GM23248 (cell line): ENCODE data around the gene MYO1E.

Source experiments
- EZH2 ChIP-seq: fragments of 200-600 bp; sonication (generic); IDR thresholded peaks from 2 replicates; pipeline ENCODE4 v1.6.1; 2018; ENCODE audit warnings: antibody characterized with exemption, mild to moderate bottlenecking; ENCODE audit not compliant: insufficient read depth, poor library complexity, severe bottlenecking
- EZH2phosphoT487 ChIP-seq: fragments of 200-600 bp; sonication (generic); IDR thresholded peaks from 2 replicates; pipeline ENCODE4 v1.6.1; 2018; ENCODE audit warnings: antibody characterized with exemption, moderate library complexity, mild to moderate bottlenecking, low read depth; ENCODE audit not compliant: insufficient read depth

DNA sequence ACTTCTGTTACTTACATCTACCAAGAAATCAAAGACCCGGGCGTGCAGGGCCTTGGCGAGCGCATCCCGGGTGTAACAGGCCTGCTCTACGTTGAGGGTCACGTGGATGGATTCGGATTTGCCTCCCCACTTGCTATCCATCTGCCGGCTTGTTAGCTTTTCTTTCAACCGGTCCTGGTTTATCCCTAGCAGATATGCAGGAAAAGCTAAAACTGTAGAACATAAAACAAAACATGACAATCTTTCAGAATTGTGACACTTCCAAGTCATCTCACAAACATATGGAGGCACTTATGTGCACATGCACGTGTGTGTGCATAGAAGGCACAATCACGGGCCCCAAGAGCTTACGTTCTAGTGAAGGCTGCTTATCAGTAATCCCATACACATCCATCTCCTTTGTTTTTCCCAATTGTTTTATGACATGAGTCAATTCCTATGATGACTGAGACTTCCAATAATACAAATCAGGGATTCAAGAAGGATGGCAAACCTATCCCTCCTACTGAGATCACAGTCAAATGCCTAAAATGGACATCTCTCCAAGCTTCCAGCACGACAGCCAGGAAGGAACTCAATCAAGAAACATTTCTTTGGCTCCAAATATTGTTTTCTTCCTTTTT, 154.7 kb downstream of the MYO1E start:
- no peak for TF ChIP-seq EZH2
- no peak for TF ChIP-seq EZH2phosphoT487
